Measurements from ENCODE around the gene ZMIZ1. TPM values are rescaled to one million over a fixed set of nuclear protein-coding genes. Genes with fewer than 3 reads are reported as not detected.

Gene ZMIZ1
- total and polyA plus RNA-seq, 2 donors (not counting 1 experiment from before 2014, with no cell fraction given), result 6.3 to 30.6 TPM

GRCh38 chr10:79127151-79127961 is 58.6 kb downstream of the ZMIZ1 start:
- H4K20me1 ChIP-seq (ENCODE audit: control insufficient read depth, extremely low read depth, insufficient read depth, low read length), result no peaks in the 10 kb centered on the region
- H3K9ac ChIP-seq (ENCODE audit: insufficient read depth, low read length), result no peak overlapping the region
- no peak overlapping the region for H3K4me2 ChIP-seq (ENCODE audit: extremely low read depth, insufficient read depth, low read length)
- no peaks in the 10 kb centered on the region for H3K9me3 ChIP-seq (ENCODE audit: control insufficient read depth, insufficient read depth, low read depth, low read length)
- peaks cover 29% of the 10 kb centered on the region for H3K36me3 ChIP-seq (ENCODE audit: control insufficient read depth, insufficient read depth, low read length)
- H2AFZ ChIP-seq (ENCODE audit: low read length), result no peak overlapping the region
- no peaks in the 10 kb centered on the region for H3K27me3 ChIP-seq (ENCODE audit: control insufficient read depth, insufficient read depth, low read length)
- peaks cover 39% of the 10 kb centered on the region for H3K4me1 ChIP-seq (ENCODE audit: control insufficient read depth, extremely low read depth, insufficient read depth, low read length)
- peaks cover 75% of the 10 kb centered on the region for H3K79me2 ChIP-seq (ENCODE audit: control insufficient read depth, insufficient read depth, low read length)
- H3K4me3 ChIP-seq (replicated peaks in 1 of 4; ENCODE audit: control extremely low read depth in 1 of 4, insufficient read depth in 1 of 4, low read depth in 3 of 4, low read length in 4 of 4), result no peak overlapping the region
- H3K27ac ChIP-seq (ENCODE audit: insufficient read depth, low read length), result no peak overlapping the region
- no peak for TF ChIP-seq EZH2 (IDR thresholded peaks at IDR 0.05; ENCODE audit: low read length, missing control alignments)
- no peak for TF ChIP-seq CTCF (conservative IDR thresholded peaks at IDR 0.05 in 1 of 2, IDR thresholded peaks at IDR 0.05 in 1 of 2; ENCODE audit: low read depth in 1 of 2, low read length in 2 of 2)
- peak; percentile 83 to 85 for DNase-seq (ENCODE audit: low read depth in 2 of 2)

- Histone ChIP-seq H3K4me3 (replicated peaks in 1 of 4; ENCODE audit: control extremely low read depth in 1 of 4, insufficient read depth in 1 of 4, low read depth in 3 of 4, low read length in 4 of 4) (no peak overlapping the region), H3K79me2 (ENCODE audit: control insufficient read depth, insufficient read depth, low read length) (peaks cover 75% of the 10 kb centered on the region), H3K4me2 (ENCODE audit: extremely low read depth, insufficient read depth, low read length) (no peak overlapping the region), H3K36me3 (ENCODE audit: control insufficient read depth, insufficient read depth, low read length) (peaks cover 31% of the 10 kb centered on the region), H3K27me3 (ENCODE audit: control insufficient read depth, insufficient read depth, low read length) (no peaks in the 10 kb centered on the region), H2AFZ (ENCODE audit: low read length) (no peak overlapping the region), H4K20me1 (ENCODE audit: control insufficient read depth, extremely low read depth, insufficient read depth, low read length) (no peaks in the 10 kb centered on the region), H3K9me3 (ENCODE audit: control insufficient read depth, insufficient read depth, low read depth, low read length) (no peaks in the 10 kb centered on the region), H3K9ac (ENCODE audit: insufficient read depth, low read length) (no peak overlapping the region), H3K4me1 (ENCODE audit: control insufficient read depth, extremely low read depth, insufficient read depth, low read length) (peaks cover 43% of the 10 kb centered on the region), H3K27ac (ENCODE audit: insufficient read depth, low read length) (no peak overlapping the region)
- TF ChIP-seq CTCF (conservative IDR thresholded peaks at IDR 0.05 in 1 of 2, IDR thresholded peaks at IDR 0.05 in 1 of 2; ENCODE audit: low read depth in 1 of 2, low read length in 2 of 2) (no peak), EZH2 (IDR thresholded peaks at IDR 0.05; ENCODE audit: low read length, missing control alignments) (no peak)
- no peak for DNase-seq (ENCODE audit: low read depth in 2 of 2)
Measured at GRCh38 chr10:79128241-79128922, 59.6 kb downstream of the ZMIZ1 start.

- peaks cover 43% of the 10 kb centered on the region for H3K4me1 ChIP-seq (ENCODE audit: control insufficient read depth, extremely low read depth, insufficient read depth, low read length)
- no peak for DNase-seq (ENCODE audit: low read depth in 2 of 2)
- H3K79me2 ChIP-seq (ENCODE audit: control insufficient read depth, insufficient read depth, low read length), result peaks cover 73% of the 10 kb centered on the region
- H3K27ac ChIP-seq (ENCODE audit: insufficient read depth, low read length), result no peak overlapping the region
- H3K27me3 ChIP-seq (ENCODE audit: control insufficient read depth, insufficient read depth, low read length), result no peaks in the 10 kb centered on the region
- no peak overlapping the region for H2AFZ ChIP-seq (ENCODE audit: low read length)
- no peak overlapping the region for H3K4me3 ChIP-seq (replicated peaks in 1 of 4; ENCODE audit: control extremely low read depth in 1 of 4, insufficient read depth in 1 of 4, low read depth in 3 of 4, low read length in 4 of 4)
- no peak overlapping the region for H3K4me2 ChIP-seq (ENCODE audit: extremely low read depth, insufficient read depth, low read length)
- H4K20me1 ChIP-seq (ENCODE audit: control insufficient read depth, extremely low read depth, insufficient read depth, low read length), result no peaks in the 10 kb centered on the region
- H3K9me3 ChIP-seq (ENCODE audit: control insufficient read depth, insufficient read depth, low read depth, low read length), result no peaks in the 10 kb centered on the region
- H3K9ac ChIP-seq (ENCODE audit: insufficient read depth, low read length), result no peak overlapping the region
- peaks cover 28% of the 10 kb centered on the region for H3K36me3 ChIP-seq (ENCODE audit: control insufficient read depth, insufficient read depth, low read length)
- TF ChIP-seq EZH2 (IDR thresholded peaks at IDR 0.05; ENCODE audit: low read length, missing control alignments) (no peak), CTCF (conservative IDR thresholded peaks at IDR 0.05 in 1 of 2, IDR thresholded peaks at IDR 0.05 in 1 of 2; ENCODE audit: low read depth in 1 of 2, low read length in 2 of 2) (no peak)
Measured at GRCh38 chr10:79128923-79129305, 60.1 kb downstream of the ZMIZ1 start.

Measured in fibroblast of lung (primary cell).